KMS-11 (cell line): ENCODE results near the gene CASP9.
"Not testable (repeated sequence)": the region's sequence is repeated elsewhere in the genome, so short reads cannot be mapped to it uniquely, and the experiment has no call there.

Experiments
- H2AFZ ChIP-seq: fragments of 200-600 bp; sonication (generic); 2 replicates; pipeline ENCODE4 v1.6.1; 2016; ENCODE audit warnings: antibody characterized with exemption, mixed run types, low read depth
- H3K27ac ChIP-seq: fragments of 200-600 bp; sonication (generic); 2 replicates; pipeline ENCODE4 v1.6.1; 2016; ENCODE audit warnings: mild to moderate bottlenecking, mixed run types
- H3K27me3 ChIP-seq: fragments of 200-600 bp; sonication (generic); 2 replicates; pipeline ENCODE4 v1.6.1; 2017; ENCODE audit warnings: mild to moderate bottlenecking, low read depth, mixed run types, moderate library complexity; ENCODE audit not compliant: insufficient read depth
- H3K36me3 ChIP-seq: fragments of 200-600 bp; sonication (generic); 2 replicates; pipeline ENCODE4 v1.6.1; 2017; ENCODE audit warnings: mild to moderate bottlenecking, mixed run types; ENCODE audit not compliant: insufficient read depth
- H3K4me1 ChIP-seq: fragments of 200-600 bp; sonication (generic); 2 replicates; pipeline ENCODE4 v1.6.1; 2016; ENCODE audit warnings: mild to moderate bottlenecking, low read depth, mixed run types; ENCODE audit not compliant: poor library complexity, severe bottlenecking
- H3K4me2 ChIP-seq: fragments of 200-600 bp; sonication (generic); 2 replicates; pipeline ENCODE4 v1.7.0; 2016; ENCODE audit warnings: mild to moderate bottlenecking, mixed run types
- H3K4me3 ChIP-seq: fragments of 200-600 bp; sonication (generic); IDR thresholded peaks from 2 replicates; pipeline ENCODE4 v1.6.1; 2017; ENCODE audit warnings: low read depth, low read length, mixed read lengths; ENCODE audit not compliant: insufficient read depth
- H3K79me2 ChIP-seq: fragments of 200-600 bp; sonication (generic); 2 replicates; pipeline ENCODE4 v1.6.1; 2016; ENCODE audit warnings: low read depth, mixed run types; ENCODE audit not compliant: insufficient read depth
- H3K9ac ChIP-seq: fragments of 200-600 bp; sonication (generic); 2 replicates; pipeline ENCODE4 v1.6.1; 2016; ENCODE audit warnings: mild to moderate bottlenecking, mixed run types
- H4K20me1 ChIP-seq: fragments of 200-600 bp; sonication (generic); 2 replicates; pipeline ENCODE4 v1.6.1; 2016; ENCODE audit warnings: mild to moderate bottlenecking, mixed run types; ENCODE audit not compliant: insufficient read depth
- TF ChIP-seq, protein P1 (sequence below): fragments of 200-600 bp; sonication (generic); conservative IDR thresholded peaks from 2 replicates; pipeline ENCODE4 v1.6.1; 2017; ENCODE audit warnings: low read depth, mild to moderate bottlenecking, antibody characterized with exemption, low read length, moderate library complexity, mixed read lengths

Gene CASP9

DNA sequence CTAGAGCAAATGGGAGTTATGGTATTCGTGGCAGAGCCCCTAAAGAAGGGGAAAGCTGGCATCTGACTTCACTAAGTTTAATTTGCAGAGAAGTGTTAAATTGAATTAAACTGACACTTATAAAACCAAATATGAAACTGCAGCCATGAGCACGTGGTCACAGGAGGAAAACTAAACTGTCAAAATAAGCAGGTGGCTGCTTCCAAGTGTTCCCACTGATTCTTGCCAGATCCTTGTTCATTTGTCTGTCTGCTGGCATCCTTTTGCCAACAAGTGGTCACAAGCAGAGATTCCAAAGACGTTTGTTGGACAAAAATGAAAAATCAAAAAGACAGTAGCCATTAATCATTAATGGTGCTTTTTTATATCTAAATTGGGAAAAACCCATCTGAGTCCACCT, 54.7 kb downstream of the CASP9 start:
- no peak overlapping the region for H3K4me2 ChIP-seq
- H3K36me3 ChIP-seq: no peaks in the 10 kb centered on the region
- no peaks in the 10 kb centered on the region for H3K79me2 ChIP-seq
- H3K4me1 ChIP-seq: no peaks in the 10 kb centered on the region
- H2AFZ ChIP-seq: no peak overlapping the region
- H3K4me3 ChIP-seq: no peak overlapping the region
- H4K20me1 ChIP-seq: no peaks in the 10 kb centered on the region
- H3K9ac ChIP-seq: no peak overlapping the region
- H3K27me3 ChIP-seq: no peaks in the 10 kb centered on the region
- TF ChIP-seq, protein P1, sequence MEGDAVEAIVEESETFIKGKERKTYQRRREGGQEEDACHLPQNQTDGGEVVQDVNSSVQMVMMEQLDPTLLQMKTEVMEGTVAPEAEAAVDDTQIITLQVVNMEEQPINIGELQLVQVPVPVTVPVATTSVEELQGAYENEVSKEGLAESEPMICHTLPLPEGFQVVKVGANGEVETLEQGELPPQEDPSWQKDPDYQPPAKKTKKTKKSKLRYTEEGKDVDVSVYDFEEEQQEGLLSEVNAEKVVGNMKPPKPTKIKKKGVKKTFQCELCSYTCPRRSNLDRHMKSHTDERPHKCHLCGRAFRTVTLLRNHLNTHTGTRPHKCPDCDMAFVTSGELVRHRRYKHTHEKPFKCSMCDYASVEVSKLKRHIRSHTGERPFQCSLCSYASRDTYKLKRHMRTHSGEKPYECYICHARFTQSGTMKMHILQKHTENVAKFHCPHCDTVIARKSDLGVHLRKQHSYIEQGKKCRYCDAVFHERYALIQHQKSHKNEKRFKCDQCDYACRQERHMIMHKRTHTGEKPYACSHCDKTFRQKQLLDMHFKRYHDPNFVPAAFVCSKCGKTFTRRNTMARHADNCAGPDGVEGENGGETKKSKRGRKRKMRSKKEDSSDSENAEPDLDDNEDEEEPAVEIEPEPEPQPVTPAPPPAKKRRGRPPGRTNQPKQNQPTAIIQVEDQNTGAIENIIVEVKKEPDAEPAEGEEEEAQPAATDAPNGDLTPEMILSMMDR: no peak
- H3K27ac ChIP-seq: no peak overlapping the region

DNA sequence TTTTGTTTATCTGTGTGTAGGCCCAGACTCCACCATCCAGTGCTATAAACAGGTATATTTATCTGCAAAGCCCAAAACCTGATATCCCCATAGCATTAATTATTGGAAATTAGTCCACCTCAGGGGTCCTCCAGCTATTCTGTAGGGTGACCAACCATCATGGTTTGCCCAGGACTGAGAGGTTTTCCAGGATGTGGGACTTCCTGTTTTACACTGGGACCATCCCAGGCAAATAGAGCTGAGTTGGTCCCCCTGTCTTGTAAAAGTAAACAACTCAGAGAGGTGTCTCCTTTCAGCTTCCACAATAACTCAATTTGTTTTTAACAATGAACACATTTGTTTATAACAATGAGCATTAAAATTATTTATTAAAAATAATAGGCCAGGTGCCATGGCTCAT, 55.9 kb downstream of the CASP9 start:
- H3K27ac ChIP-seq: no peak overlapping the region
- no peak overlapping the region for H3K4me3 ChIP-seq
- no peak overlapping the region for H3K4me2 ChIP-seq
- no peaks in the 10 kb centered on the region for H4K20me1 ChIP-seq
- H2AFZ ChIP-seq: no peak overlapping the region
- H3K9ac ChIP-seq: no peak overlapping the region
- no peaks in the 10 kb centered on the region for H3K4me1 ChIP-seq
- TF ChIP-seq, protein P1: no peak
- H3K36me3 ChIP-seq: no peaks in the 10 kb centered on the region
- H3K79me2 ChIP-seq: no peaks in the 10 kb centered on the region
- H3K27me3 ChIP-seq: no peaks in the 10 kb centered on the region

DNA sequence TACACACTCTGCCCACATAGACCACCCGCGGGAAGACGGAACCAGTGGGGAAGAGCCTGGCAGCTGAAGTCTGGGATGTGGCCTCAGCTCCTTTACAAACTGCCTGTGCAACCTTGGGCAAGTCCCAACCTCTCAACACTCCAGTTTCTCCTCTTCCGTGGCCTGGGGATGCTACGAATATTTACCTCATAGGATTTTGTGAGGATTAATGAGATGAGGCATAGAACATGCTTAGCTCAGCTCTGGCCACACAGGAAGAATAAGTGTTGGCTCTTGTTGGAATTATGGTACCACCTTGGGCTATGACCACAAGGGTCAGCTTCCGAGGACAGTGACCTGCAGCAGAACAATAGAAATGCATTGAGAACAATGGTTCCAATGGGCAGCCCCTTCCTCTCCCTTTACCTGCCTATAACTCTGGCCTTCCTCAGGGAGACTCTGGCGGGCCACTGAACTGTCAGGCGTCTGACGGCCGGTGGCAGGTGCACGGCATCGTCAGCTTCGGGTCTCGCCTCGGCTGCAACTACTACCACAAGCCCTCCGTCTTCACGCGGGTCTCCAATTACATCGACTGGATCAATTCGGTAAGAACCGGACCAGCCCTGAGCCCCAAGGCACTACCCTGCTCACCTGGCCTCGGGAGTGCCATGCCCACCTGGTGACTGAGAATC, 56.9 kb downstream of the CASP9 start:
- H3K4me2 ChIP-seq, H4K20me1 ChIP-seq, H2AFZ ChIP-seq, H3K27ac ChIP-seq, H3K9ac ChIP-seq, H3K4me3 ChIP-seq, H3K79me2 ChIP-seq, H3K27me3 ChIP-seq, H3K36me3 ChIP-seq, H3K4me1 ChIP-seq: not testable (repeated sequence)

DNA sequence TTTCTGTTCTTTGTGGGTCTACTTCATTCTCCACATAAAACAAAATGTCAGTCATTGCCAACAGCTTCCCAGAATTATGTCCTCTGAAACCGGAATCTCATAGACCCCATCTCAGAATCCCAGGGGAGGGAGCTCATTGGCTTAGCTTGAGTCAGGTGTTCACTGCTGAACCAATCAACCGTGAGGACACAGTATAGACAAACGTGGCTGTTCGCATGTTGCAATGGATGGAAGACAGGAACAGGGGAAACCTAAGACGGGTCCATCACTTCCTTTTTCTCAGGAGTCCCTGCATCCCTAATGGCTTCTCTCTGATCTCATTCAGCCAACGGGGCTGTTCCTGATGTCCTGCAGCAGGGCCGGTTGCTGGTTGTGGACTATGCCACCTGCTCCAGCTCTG, 58.3 kb downstream of the CASP9 start:
- no peaks in the 10 kb centered on the region for H3K79me2 ChIP-seq
- H3K4me3 ChIP-seq: no peak overlapping the region
- no peak overlapping the region for H2AFZ ChIP-seq
- H3K36me3 ChIP-seq: no peaks in the 10 kb centered on the region
- no peaks in the 10 kb centered on the region for H3K4me1 ChIP-seq
- H3K27me3 ChIP-seq: no peaks in the 10 kb centered on the region
- no peaks in the 10 kb centered on the region for H4K20me1 ChIP-seq
- H3K27ac ChIP-seq: no peak overlapping the region
- TF ChIP-seq, protein P1: no peak
- no peak overlapping the region for H3K4me2 ChIP-seq
- H3K9ac ChIP-seq: no peak overlapping the region

DNA sequence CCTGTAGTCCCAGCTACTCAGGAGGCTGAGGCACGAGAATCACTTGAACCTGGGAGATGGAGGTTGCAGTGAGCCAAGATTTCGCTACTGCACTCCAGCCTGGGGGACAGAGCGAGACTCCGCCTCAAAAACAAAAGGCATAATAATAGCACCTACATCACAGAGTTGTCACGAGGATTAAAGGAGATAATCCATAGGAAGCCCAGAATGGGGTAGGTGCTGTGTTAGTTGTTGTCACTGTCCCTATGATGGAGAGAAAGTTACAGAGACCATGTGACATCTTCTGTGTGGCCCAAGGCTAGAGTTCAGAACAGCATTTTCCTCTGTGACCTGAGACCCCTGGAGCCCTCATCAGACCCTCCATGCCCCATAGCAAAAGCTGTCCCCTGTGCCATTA, 60.1 kb downstream of the CASP9 start:
- not testable (repeated sequence) for H3K27me3 ChIP-seq, H2AFZ ChIP-seq, H3K4me3 ChIP-seq, H3K4me2 ChIP-seq, H3K27ac ChIP-seq, H4K20me1 ChIP-seq, H3K4me1 ChIP-seq, H3K9ac ChIP-seq, H3K79me2 ChIP-seq, H3K36me3 ChIP-seq

DNA sequence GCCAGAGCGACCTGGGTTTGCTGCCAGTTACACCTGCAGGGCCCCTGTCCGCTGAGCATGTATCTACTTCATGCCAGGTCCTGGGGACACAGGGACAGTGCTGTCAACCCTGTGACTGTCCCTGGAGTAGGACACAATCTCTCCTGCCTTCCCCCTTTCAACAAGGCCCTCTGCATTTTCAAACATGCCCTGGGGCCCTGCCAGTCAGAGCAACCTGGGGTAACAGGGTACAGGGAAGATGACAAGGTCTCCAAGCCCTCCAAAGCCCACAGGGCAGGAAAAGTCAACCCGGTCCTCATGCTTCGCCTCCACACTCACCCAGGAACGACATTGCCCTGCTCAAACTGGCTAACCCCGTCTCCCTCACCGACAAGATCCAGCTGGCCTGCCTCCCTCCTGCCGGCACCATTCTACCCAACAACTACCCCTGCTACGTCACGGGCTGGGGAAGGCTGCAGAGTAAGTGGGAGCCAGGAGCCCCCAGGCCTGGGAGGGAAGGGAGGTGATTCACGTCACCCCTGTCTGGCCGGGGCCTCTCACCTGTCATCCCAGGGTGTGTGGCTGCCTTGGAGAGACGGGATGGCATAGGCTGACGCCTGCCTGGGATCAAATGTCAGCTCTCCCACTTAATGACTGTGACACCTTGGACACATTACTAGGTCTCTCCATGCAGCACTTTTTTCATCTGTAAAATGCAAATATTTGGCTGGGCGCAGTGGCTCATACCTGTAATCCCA, 60.8 kb downstream of the CASP9 start:
- H3K27me3 ChIP-seq, H3K4me1 ChIP-seq, H3K4me2 ChIP-seq, H4K20me1 ChIP-seq, H3K9ac ChIP-seq, H3K36me3 ChIP-seq, H3K79me2 ChIP-seq, H2AFZ ChIP-seq, H3K4me3 ChIP-seq, H3K27ac ChIP-seq: not testable (repeated sequence)
